Endothelial cell of umbilical vein (primary cell): ENCODE measurements around the gene CHRND.

Experiments
- CTCF ChIP-seq, 2 donors: IDR thresholded peaks; 1 replicate in 1 of 2; 2 replicates in 1 of 2; pipeline ENCODE4 v1.5.1; 2011; ENCODE audit warnings: low read length in 2 of 2, mild to moderate bottlenecking in 2 of 2, moderate library complexity in 2 of 2, control low read depth in 1 of 2, inconsistent platforms in 1 of 2, low read depth in 1 of 2; ENCODE audit not compliant: insufficient read depth in 1 of 2; ENCODE audit errors: extremely low read depth in 1 of 2
- EZH2 ChIP-seq: IDR thresholded peaks from 2 replicates; pipeline ENCODE4 v1.6.1; 2012; ENCODE audit warnings: borderline replicate concordance, low read depth, mild to moderate bottlenecking, moderate library complexity, low read length, inconsistent platforms; ENCODE audit not compliant: severe bottlenecking
- FOS ChIP-seq: IDR thresholded peaks from 2 replicates; pipeline ENCODE4 v1.6.1; 2011; ENCODE audit warnings: mild to moderate bottlenecking, low read length, moderate library complexity, borderline replicate concordance; ENCODE audit not compliant: insufficient read depth
- GATA2 ChIP-seq: IDR thresholded peaks from 2 replicates; pipeline ENCODE4 v1.7.0; 2011; ENCODE audit warnings: low read depth, mild to moderate bottlenecking, moderate library complexity, mixed read lengths, low read length; ENCODE audit not compliant: insufficient read length, insufficient read depth
- JUN ChIP-seq: IDR thresholded peaks from 2 replicates; pipeline ENCODE4 v1.6.1; 2011; ENCODE audit warnings: borderline replicate concordance, low read depth; ENCODE audit not compliant: insufficient read length, insufficient read depth
- MAX ChIP-seq: IDR thresholded peaks from 2 replicates; pipeline ENCODE4 v1.6.1; 2011; ENCODE audit not compliant: insufficient read depth, insufficient read length
- MYC ChIP-seq: IDR thresholded peaks from one replicate; pipeline ENCODE4 v1.6.1; 2011; ENCODE audit warnings: mild to moderate bottlenecking, low read depth, low read length
- POLR2A ChIP-seq: IDR thresholded peaks from 2 replicates; pipeline ENCODE4 v1.6.1; 2012; ENCODE audit warnings: low read depth, mild to moderate bottlenecking, control low read depth, low read length
- POLR2AphosphoS5 ChIP-seq: IDR thresholded peaks from 2 replicates; pipeline ENCODE4 v1.6.1; 2012; ENCODE audit warnings: low read depth, mild to moderate bottlenecking, control low read depth, low read length, moderate library complexity; ENCODE audit not compliant: insufficient read depth

- TF ChIP-seq CTCF (IDR thresholded peaks at IDR 0.05; ENCODE audit: extremely low read depth in 1 of 2, insufficient read depth in 1 of 2, low read depth in 1 of 2, low read length in 2 of 2) (no peak), EZH2 (no peak), POLR2AphosphoS5 (no peak), FOS (no peak), POLR2A (no peak), MAX (no peak), MYC (no peak), GATA2 (no peak), JUN (no peak)
Measured at GRCh38 chr2:232512602-232513001, 13.4 kb upstream of the CHRND start.
